Stomach smooth muscle (tissue), 2 donors: ENCODE results near the gene LINC01488.

Source experiments
- H3K27ac ChIP-seq: one replicate; pipeline ENCODE4 v1.7.0; 2013; ENCODE audit warnings: mild to moderate bottlenecking, low read length, inconsistent platforms
- H3K27me3 ChIP-seq, 2 donors: one replicate each; pipeline ENCODE4 v1.7.0; 2013; ENCODE audit warnings: low read length in 2 of 2; ENCODE audit not compliant: insufficient read depth in 2 of 2, control insufficient read depth in 1 of 2
- H3K36me3 ChIP-seq, 2 donors: one replicate each; pipeline ENCODE4 v1.7.0; 2013; ENCODE audit warnings: low read length in 2 of 2; ENCODE audit not compliant: control insufficient read depth in 2 of 2, insufficient read depth in 2 of 2
- H3K4me1 ChIP-seq: one replicate; pipeline ENCODE4 v1.7.0; 2013; ENCODE audit warnings: low read length; ENCODE audit not compliant: control insufficient read depth, insufficient read depth
- H3K4me3 ChIP-seq, 2 donors: one replicate each; pipeline ENCODE4 v1.7.0; 2013; ENCODE audit warnings: low read length in 2 of 2
- H3K9ac ChIP-seq, 2 donors: one replicate each; pipeline ENCODE4 v1.7.0; 2013; ENCODE audit warnings: low read length in 2 of 2, mild to moderate bottlenecking in 1 of 2
- H3K9me3 ChIP-seq, 2 donors: one replicate each; pipeline ENCODE4 v1.7.0; 2013; ENCODE audit warnings: low read length in 2 of 2; ENCODE audit not compliant: control insufficient read depth in 2 of 2
- donor health status: healthy.
- donor health status: Pancreatic carcinoma.

Gene LINC01488

GRCh38 chr11:69526453-69526810, 45.0 kb downstream of the LINC01488 start:
- H3K27me3 ChIP-seq: peaks cover 0 to 3% of the 10 kb centered on the region in 2 donors
- no peaks in the 10 kb centered on the region for H3K36me3 ChIP-seq
- no peaks in the 10 kb centered on the region for H3K4me1 ChIP-seq
- peaks cover 0 to 3% of the 10 kb centered on the region in 2 donors for H3K9me3 ChIP-seq
- H3K4me3 ChIP-seq: no peak overlapping the region
- H3K27ac ChIP-seq: no peak overlapping the region
- no peak overlapping the region for H3K9ac ChIP-seq

GRCh38 chr11:69529001-69529400, 47.5 kb downstream of the LINC01488 start:
- H3K4me3 ChIP-seq: no peak overlapping the region
- H3K9ac ChIP-seq: no peak overlapping the region
- no peaks in the 10 kb centered on the region for H3K9me3 ChIP-seq
- no peaks in the 10 kb centered on the region for H3K4me1 ChIP-seq
- H3K27me3 ChIP-seq: peaks cover 0 to 3% of the 10 kb centered on the region in 2 donors
- no peak overlapping the region for H3K27ac ChIP-seq
- no peaks in the 10 kb centered on the region for H3K36me3 ChIP-seq

GRCh38 chr11:69530278-69531070, 49.0 kb downstream of the LINC01488 start:
- no peaks in the 10 kb centered on the region for H3K36me3 ChIP-seq
- no peaks in the 10 kb centered on the region for H3K4me1 ChIP-seq
- no peak overlapping the region for H3K27ac ChIP-seq
- H3K27me3 ChIP-seq: peaks cover 0 to 3% of the 10 kb centered on the region in 2 donors
- no peak overlapping the region for H3K9ac ChIP-seq
- H3K9me3 ChIP-seq: no peaks in the 10 kb centered on the region
- H3K4me3 ChIP-seq: no peak overlapping the region

GRCh38 chr11:69531071-69531716, 49.7 kb downstream of the LINC01488 start:
- no peaks in the 10 kb centered on the region for H3K9me3 ChIP-seq
- no peak overlapping the region for H3K27ac ChIP-seq
- H3K27me3 ChIP-seq: peaks cover 0 to 3% of the 10 kb centered on the region in 2 donors
- H3K9ac ChIP-seq: no peak overlapping the region
- no peaks in the 10 kb centered on the region for H3K36me3 ChIP-seq
- H3K4me1 ChIP-seq: no peaks in the 10 kb centered on the region
- H3K4me3 ChIP-seq: no peak overlapping the region

GRCh38 chr11:69531717-69532088, 50.2 kb downstream of the LINC01488 start:
- Histone ChIP-seq H3K36me3 (no peaks in the 10 kb centered on the region), H3K9me3 (no peaks in the 10 kb centered on the region), H3K9ac (no peak overlapping the region), H3K27me3 (peaks cover 0 to 3% of the 10 kb centered on the region in 2 donors), H3K4me3 (no peak overlapping the region), H3K27ac (no peak overlapping the region), H3K4me1 (no peaks in the 10 kb centered on the region)

GRCh38 chr11:69533296-69534165, 52.1 kb downstream of the LINC01488 start:
- no peaks in the 10 kb centered on the region for H3K36me3 ChIP-seq
- H3K4me3 ChIP-seq: no peak overlapping the region
- no peaks in the 10 kb centered on the region for H3K4me1 ChIP-seq
- H3K27me3 ChIP-seq: peaks cover 0 to 3% of the 10 kb centered on the region in 2 donors
- no peak overlapping the region for H3K9ac ChIP-seq
- H3K27ac ChIP-seq: no peak overlapping the region
- no peaks in the 10 kb centered on the region for H3K9me3 ChIP-seq

GRCh38 chr11:69534166-69534530, 52.7 kb downstream of the LINC01488 start:
- H3K36me3 ChIP-seq: no peaks in the 10 kb centered on the region
- no peak overlapping the region for H3K9ac ChIP-seq
- no peaks in the 10 kb centered on the region for H3K9me3 ChIP-seq
- H3K27ac ChIP-seq: no peak overlapping the region
- no peak overlapping the region for H3K4me3 ChIP-seq
- H3K4me1 ChIP-seq: no peaks in the 10 kb centered on the region
- peaks cover 0 to 3% of the 10 kb centered on the region in 2 donors for H3K27me3 ChIP-seq

GRCh38 chr11:69535908-69536307, 54.4 kb downstream of the LINC01488 start:
- Histone ChIP-seq H3K4me1 (no peaks in the 10 kb centered on the region), H3K27me3 (peaks cover 0 to 3% of the 10 kb centered on the region in 2 donors), H3K9me3 (no peaks in the 10 kb centered on the region), H3K36me3 (no peaks in the 10 kb centered on the region), H3K4me3 (no peak overlapping the region), H3K9ac (no peak overlapping the region), H3K27ac (no peak overlapping the region)

GRCh38 chr11:69536406-69536805, 54.9 kb downstream of the LINC01488 start:
- H3K4me1 ChIP-seq: no peaks in the 10 kb centered on the region
- no peak overlapping the region for H3K9ac ChIP-seq
- no peaks in the 10 kb centered on the region for H3K27me3 ChIP-seq
- H3K27ac ChIP-seq: no peak overlapping the region
- no peaks in the 10 kb centered on the region for H3K36me3 ChIP-seq
- no peaks in the 10 kb centered on the region for H3K9me3 ChIP-seq
- H3K4me3 ChIP-seq: no peak overlapping the region

GRCh38 chr11:69537126-69537525, 55.7 kb downstream of the LINC01488 start:
- no peak overlapping the region for H3K4me3 ChIP-seq
- no peaks in the 10 kb centered on the region for H3K36me3 ChIP-seq
- H3K4me1 ChIP-seq: no peaks in the 10 kb centered on the region
- no peaks in the 10 kb centered on the region for H3K9me3 ChIP-seq
- H3K9ac ChIP-seq: no peak overlapping the region
- H3K27ac ChIP-seq: no peak overlapping the region
- H3K27me3 ChIP-seq: no peaks in the 10 kb centered on the region
